K562 (cell line): Measurements from ENCODE around the gene CD248. TPM values are rescaled to one million over a fixed set of nuclear protein-coding genes. Genes with fewer than 3 reads are reported as not detected.
A peak's percentile ranks its signal among the peaks of the same experiment; 100 is the strongest.

Source experiments
- BCOR ChIP-seq: fragments of 450-650 bp; IDR thresholded peaks from 2 replicates; pipeline ENCODE4 v1.6.1; 2016
- BHLHE40 ChIP-seq: IDR thresholded peaks from 2 replicates; pipeline ENCODE4 v1.6.1; 2011; ENCODE audit warnings: low read length, improper control_type of control experiment
- CREB1 ChIP-seq, 2 experiments: sonication (generic) in 1 of 2; formaldehyde crosslinking in 1 of 2; IDR thresholded peaks; 2 replicates each; pipeline versions ENCODE4 v1.6.1 to v1.8.0; 2012 to 2022; ENCODE audit warnings: inconsistent platforms in 1 of 2, mild to moderate bottlenecking in 1 of 2, missing genetic modification reagents in 1 of 2, moderate library complexity in 1 of 2
- FOXP4 ChIP-seq: sonication (generic); formaldehyde crosslinking; IDR thresholded peaks from 2 replicates; pipeline ENCODE4 v1.8.0; 2022; ENCODE audit warnings: mild to moderate bottlenecking, missing genetic modification reagents, borderline replicate concordance
- HSF4 ChIP-seq: fragments of 250-450 bp; sonication (Bioruptor Pico); IDR thresholded peaks from 2 replicates; pipeline ENCODE4 v2.1.2; 2022; ENCODE audit warnings: mild to moderate bottlenecking, moderate library complexity, borderline replicate concordance
- IFI16 ChIP-seq: fragments of 250-450 bp; sonication (Bioruptor Pico); IDR thresholded peaks from 2 replicates; pipeline ENCODE4 v2.1.2; 2022; ENCODE audit warnings: mild to moderate bottlenecking, inconsistent platforms
- KDM4B ChIP-seq, 2 experiments: fragments of 450-650 bp in 1 of 2; sonication (generic) in 1 of 2; IDR thresholded peaks; 2 replicates each; pipeline ENCODE4 v1.6.1; 2016 to 2017; ENCODE audit warnings: borderline replicate concordance in 2 of 2, antibody characterized with exemption in 1 of 2, low read depth in 1 of 2, mild to moderate bottlenecking in 1 of 2
- NEUROD1 ChIP-seq: fragments of 150-350 bp; IDR thresholded peaks from 2 replicates; pipeline ENCODE4 v1.6.1; 2014; ENCODE audit warnings: borderline replicate concordance, low read length, low read depth; ENCODE audit not compliant: partially characterized antibody
- ZNF311 ChIP-seq: fragments of 250-450 bp; sonication (Bioruptor Pico); IDR thresholded peaks from 2 replicates; pipeline ENCODE4 v1.4.0; 2020; ENCODE audit warnings: mild to moderate bottlenecking, moderate library complexity
- ZNF41 ChIP-seq: fragments of 250-450 bp; sonication (Bioruptor Pico); conservative IDR thresholded peaks from 2 replicates; pipeline ENCODE4 v1.4.0; 2020; ENCODE audit warnings: mild to moderate bottlenecking
- ZNF785 ChIP-seq: fragments of 250-450 bp; sonication (Bioruptor Pico); IDR thresholded peaks from 2 replicates; pipeline ENCODE4 v1.4.0; 2020; ENCODE audit warnings: mild to moderate bottlenecking
- polyA plus RNA-seq, 8 experiments: library from polyadenylated mRNA; depleted of rRNA in 4 of 8; stranded (reverse) in 5 of 8; unstranded in 3 of 8; fragments of >200 nt; fragmentation: Nextera tagmentation in 2 of 8; fragmentation: Illumina TruSeq in 1 of 8; extraction: Ambion mirVana in 2 of 8; extraction: Trizol in 1 of 8; gene quantifications; 2 replicates each; pipeline versions ENCODE4 v1.2.1 to v1.2.3, GENCODE V29; 2011 to 2014; ENCODE audit warnings: inconsistent platforms in 1 of 8, missing spikeins in 1 of 8
- total RNA-seq, 7 experiments: library from RNA; depleted of rRNA in 6 of 7; stranded (reverse); fragments of >200 nt in 6 of 7; fragmentation: Illumina TruSeq in 2 of 7; extraction: Trizol in 2 of 7; gene quantifications; 2 replicates each; pipeline versions ENCODE4 v1.2.1 to v1.2.3, GENCODE V29; 2011 to 2021; ENCODE audit warnings: low replicate concordance in 1 of 7
- TF ChIP-seq, protein P1 (sequence below): fragments of 450-650 bp; IDR thresholded peaks from 2 replicates; pipeline ENCODE4 v1.6.1; 2016; ENCODE audit warnings: low read depth
- TF ChIP-seq, protein P2 (sequence below): IDR thresholded peaks from 3 replicates; pipeline ENCODE4 v1.6.1; 2011; ENCODE audit warnings: borderline replicate concordance, mild to moderate bottlenecking, moderate library complexity; ENCODE audit not compliant: insufficient read length; ENCODE audit errors: extremely low read depth

Gene CD248
- total and polyA plus RNA-seq, 9 of the 15 experiments (the other 6 are each of a cell fraction or from before 2014, with no cell fraction given) = 0.09 TPM; not detected in 8

DNA sequence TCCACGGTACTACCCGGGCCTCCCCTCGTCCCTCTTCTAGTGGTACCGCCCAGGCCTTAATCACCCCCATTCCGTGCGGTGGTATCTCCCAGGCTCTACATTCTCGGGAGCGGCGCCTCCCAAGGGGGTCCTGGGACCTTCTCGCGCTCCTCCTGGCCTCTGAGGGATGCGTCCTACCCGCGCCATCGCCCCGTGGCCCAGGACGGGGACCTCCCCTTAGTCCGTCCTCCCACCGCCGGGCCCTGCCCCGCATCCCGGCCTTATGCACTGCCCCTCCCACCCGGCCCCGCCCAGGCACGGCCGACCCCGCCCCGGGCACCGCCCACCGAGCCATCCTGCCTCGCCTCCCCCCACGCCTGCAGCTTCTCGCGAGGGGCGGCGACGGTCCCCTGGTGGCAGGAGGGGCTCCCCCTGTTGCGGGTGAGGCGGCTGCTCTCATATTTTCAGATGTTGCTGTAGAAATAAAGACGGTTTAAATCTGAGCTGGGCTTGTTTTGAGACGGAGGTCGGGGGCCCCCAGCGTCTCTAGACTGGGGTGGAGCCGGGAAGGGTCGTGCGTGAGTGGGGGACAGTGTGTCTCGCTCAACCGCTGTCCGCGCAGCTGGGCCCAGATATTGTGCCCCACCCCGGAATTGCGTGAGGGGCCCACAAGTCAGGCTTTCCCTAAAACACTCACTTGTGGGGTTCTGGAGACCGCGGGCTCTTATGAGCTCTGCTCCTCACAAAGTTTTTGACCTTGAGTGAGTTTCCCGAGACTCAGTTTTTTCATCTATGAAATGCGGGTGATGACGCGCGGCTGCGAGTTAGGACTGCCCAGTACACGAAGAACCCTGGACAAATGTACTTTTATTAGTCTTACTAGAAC is 49.2 kb downstream of the CD248 start (continued):
- peak; percentile 66; the same call in 1 of the 2 replicates for TF ChIP-seq BHLHE40
- TF ChIP-seq HSF4 (CRISPR knock-in tag) = no peak
- TF ChIP-seq, protein P1, sequence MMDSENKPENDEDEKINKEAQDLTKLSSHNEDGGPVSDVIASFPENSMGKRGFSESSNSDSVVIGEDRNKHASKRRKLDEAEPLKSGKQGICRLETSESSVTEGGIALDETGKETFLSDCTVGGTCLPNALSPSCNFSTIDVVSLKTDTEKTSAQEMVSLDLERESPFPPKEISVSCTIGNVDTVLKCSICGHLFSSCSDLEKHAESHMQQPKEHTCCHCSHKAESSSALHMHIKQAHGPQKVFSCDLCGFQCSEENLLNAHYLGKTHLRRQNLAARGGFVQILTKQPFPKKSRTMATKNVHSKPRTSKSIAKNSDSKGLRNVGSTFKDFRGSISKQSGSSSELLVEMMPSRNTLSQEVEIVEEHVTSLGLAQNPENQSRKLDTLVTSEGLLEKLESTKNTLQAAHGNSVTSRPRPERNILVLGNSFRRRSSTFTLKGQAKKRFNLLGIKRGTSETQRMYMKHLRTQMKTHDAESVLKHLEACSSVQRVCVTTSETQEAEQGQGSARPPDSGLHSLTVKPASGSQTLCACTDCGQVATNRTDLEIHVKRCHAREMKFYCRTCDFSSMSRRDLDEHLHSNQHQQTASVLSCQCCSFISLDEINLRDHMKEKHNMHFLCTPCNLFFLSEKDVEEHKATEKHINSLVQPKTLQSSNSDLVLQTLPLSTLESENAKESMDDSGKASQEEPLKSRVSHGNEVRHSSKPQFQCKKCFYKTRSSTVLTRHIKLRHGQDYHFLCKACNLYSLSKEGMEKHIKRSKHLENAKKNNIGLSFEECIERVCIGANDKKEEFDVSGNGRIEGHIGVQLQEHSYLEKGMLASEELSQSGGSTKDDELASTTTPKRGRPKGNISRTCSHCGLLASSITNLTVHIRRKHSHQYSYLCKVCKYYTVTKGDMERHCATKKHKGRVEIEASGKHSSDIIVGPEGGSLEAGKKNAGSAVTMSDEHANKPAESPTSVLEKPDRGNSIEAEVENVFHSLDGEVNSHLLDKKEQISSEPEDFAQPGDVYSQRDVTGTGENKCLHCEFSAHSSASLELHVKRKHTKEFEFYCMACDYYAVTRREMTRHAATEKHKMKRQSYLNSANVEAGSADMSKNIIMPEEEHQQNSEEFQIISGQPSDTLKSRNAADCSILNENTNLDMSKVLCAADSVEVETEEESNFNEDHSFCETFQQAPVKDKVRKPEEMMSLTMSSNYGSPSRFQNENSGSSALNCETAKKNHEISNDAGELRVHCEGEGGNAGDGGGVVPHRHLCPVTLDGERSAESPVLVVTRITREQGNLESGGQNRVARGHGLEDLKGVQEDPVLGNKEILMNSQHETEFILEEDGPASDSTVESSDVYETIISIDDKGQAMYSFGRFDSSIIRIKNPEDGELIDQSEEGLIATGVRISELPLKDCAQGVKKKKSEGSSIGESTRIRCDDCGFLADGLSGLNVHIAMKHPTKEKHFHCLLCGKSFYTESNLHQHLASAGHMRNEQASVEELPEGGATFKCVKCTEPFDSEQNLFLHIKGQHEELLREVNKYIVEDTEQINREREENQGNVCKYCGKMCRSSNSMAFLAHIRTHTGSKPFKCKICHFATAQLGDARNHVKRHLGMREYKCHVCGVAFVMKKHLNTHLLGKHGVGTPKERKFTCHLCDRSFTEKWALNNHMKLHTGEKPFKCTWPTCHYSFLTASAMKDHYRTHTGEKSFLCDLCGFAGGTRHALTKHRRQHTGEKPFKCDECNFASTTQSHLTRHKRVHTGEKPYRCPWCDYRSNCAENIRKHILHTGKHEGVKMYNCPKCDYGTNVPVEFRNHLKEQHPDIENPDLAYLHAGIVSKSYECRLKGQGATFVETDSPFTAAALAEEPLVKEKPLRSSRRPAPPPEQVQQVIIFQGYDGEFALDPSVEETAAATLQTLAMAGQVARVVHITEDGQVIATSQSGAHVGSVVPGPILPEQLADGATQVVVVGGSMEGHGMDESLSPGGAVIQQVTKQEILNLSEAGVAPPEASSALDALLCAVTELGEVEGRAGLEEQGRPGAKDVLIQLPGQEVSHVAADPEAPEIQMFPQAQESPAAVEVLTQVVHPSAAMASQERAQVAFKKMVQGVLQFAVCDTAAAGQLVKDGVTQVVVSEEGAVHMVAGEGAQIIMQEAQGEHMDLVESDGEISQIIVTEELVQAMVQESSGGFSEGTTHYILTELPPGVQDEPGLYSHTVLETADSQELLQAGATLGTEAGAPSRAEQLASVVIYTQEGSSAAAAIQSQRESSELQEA = no peak
- TF ChIP-seq ZNF41 (CRISPR knock-in tag) = no peak
- no peak for TF ChIP-seq ZNF785 (CRISPR knock-in tag)
- no peak for TF ChIP-seq FOXP4 (CRISPR knock-in tag)
- TF ChIP-seq BCOR = no peak
- TF ChIP-seq ZNF311 (CRISPR knock-in tag) = no peak
- no peak for TF ChIP-seq IFI16 (CRISPR knock-in tag)
- no peak for TF ChIP-seq NEUROD1
- TF ChIP-seq KDM4B (IDR thresholded peaks at IDR 0.05; ENCODE audit: borderline replicate concordance in 2 of 2, low read depth in 1 of 2) = no peak
- no peak for TF ChIP-seq CREB1 (IDR thresholded peaks at IDR 0.05)
- TF ChIP-seq CREB1 (CRISPR knock-in tag; IDR thresholded peaks at IDR 0.05) = no peak
- TF ChIP-seq, protein P2, sequence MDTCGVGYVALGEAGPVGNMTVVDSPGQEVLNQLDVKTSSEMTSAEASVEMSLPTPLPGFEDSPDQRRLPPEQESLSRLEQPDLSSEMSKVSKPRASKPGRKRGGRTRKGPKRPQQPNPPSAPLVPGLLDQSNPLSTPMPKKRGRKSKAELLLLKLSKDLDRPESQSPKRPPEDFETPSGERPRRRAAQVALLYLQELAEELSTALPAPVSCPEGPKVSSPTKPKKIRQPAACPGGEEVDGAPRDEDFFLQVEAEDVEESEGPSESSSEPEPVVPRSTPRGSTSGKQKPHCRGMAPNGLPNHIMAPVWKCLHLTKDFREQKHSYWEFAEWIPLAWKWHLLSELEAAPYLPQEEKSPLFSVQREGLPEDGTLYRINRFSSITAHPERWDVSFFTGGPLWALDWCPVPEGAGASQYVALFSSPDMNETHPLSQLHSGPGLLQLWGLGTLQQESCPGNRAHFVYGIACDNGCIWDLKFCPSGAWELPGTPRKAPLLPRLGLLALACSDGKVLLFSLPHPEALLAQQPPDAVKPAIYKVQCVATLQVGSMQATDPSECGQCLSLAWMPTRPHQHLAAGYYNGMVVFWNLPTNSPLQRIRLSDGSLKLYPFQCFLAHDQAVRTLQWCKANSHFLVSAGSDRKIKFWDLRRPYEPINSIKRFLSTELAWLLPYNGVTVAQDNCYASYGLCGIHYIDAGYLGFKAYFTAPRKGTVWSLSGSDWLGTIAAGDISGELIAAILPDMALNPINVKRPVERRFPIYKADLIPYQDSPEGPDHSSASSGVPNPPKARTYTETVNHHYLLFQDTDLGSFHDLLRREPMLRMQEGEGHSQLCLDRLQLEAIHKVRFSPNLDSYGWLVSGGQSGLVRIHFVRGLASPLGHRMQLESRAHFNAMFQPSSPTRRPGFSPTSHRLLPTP = no peak
